Mesenchymal stem cell (in vitro differentiated cells and primary cell): ENCODE results near the gene KLHL1.

ENCODE experiments used
- DNase-seq: peaks from one replicate; pipeline ENCODE4 v3.0.0-alpha.2; 2013
- H2AFZ ChIP-seq: one replicate; pipeline ENCODE4 v1.6.1; 2013; ENCODE audit warnings: low read depth, mild to moderate bottlenecking, control low read depth, inconsistent platforms, low read length, moderate library complexity
- H2AK5ac ChIP-seq: 2 replicates; pipeline ENCODE4 v1.6.1; 2013; ENCODE audit warnings: low read length, moderate library complexity, mild to moderate bottlenecking, inconsistent platforms; ENCODE audit not compliant: severe bottlenecking
- H2BK120ac ChIP-seq: one replicate; pipeline ENCODE4 v1.6.1; 2013; ENCODE audit warnings: low read depth, mild to moderate bottlenecking, inconsistent platforms, low read length, moderate library complexity
- H2BK12ac ChIP-seq, 2 experiments: one replicate each; pipeline ENCODE4 v1.6.1; 2013; ENCODE audit warnings: inconsistent platforms in 2 of 2, low read length in 2 of 2, mild to moderate bottlenecking in 2 of 2, moderate library complexity in 2 of 2, control low read depth in 1 of 2
- H2BK15ac ChIP-seq: one replicate; pipeline ENCODE4 v1.6.1; 2013; ENCODE audit warnings: mild to moderate bottlenecking, low read depth, inconsistent platforms; ENCODE audit not compliant: poor library complexity, severe bottlenecking
- H2BK5ac ChIP-seq: 2 replicates; pipeline ENCODE4 v1.6.1; 2013; ENCODE audit warnings: low read depth, mild to moderate bottlenecking, low read length, control low read depth, inconsistent platforms; ENCODE audit not compliant: poor library complexity, severe bottlenecking
- H3K14ac ChIP-seq, 2 experiments: one replicate each; pipeline ENCODE4 v1.6.1; 2013; ENCODE audit warnings: inconsistent platforms in 2 of 2, low read length in 2 of 2, control low read depth in 1 of 2, mild to moderate bottlenecking in 1 of 2, moderate library complexity in 1 of 2
- H3K18ac ChIP-seq, 2 experiments: one replicate each; pipeline ENCODE4 v1.6.1; 2013; ENCODE audit warnings: inconsistent platforms in 2 of 2, low read length in 2 of 2, control low read depth in 1 of 2, low read depth in 1 of 2, mild to moderate bottlenecking in 1 of 2
- H3K23ac ChIP-seq, 2 experiments: one replicate each; pipeline ENCODE4 v1.6.1; 2013; ENCODE audit warnings: inconsistent platforms in 2 of 2, low read length in 2 of 2, mild to moderate bottlenecking in 2 of 2, moderate library complexity in 2 of 2, control low read depth in 1 of 2
- H3K27ac ChIP-seq: 2 replicates; pipeline ENCODE4 v1.5.1; 2013; ENCODE audit warnings: mild to moderate bottlenecking, moderate library complexity, low read length, control low read depth, inconsistent platforms; ENCODE audit not compliant: poor library complexity, severe bottlenecking
- H3K27me3 ChIP-seq, 2 experiments: 2 replicates each; pipeline versions ENCODE4 v1.6.1 to v1.7.0; 2013; ENCODE audit warnings: low read length in 2 of 2, mild to moderate bottlenecking in 2 of 2, moderate library complexity in 2 of 2, control low read depth in 1 of 2, inconsistent platforms in 1 of 2; ENCODE audit not compliant: control insufficient read depth in 1 of 2, insufficient read depth in 1 of 2
- H3K36me3 ChIP-seq, 2 experiments: 2 replicates each; pipeline versions ENCODE4 v1.6.1 to v1.7.0; 2013; ENCODE audit warnings: low read length in 2 of 2, control low read depth in 1 of 2, inconsistent platforms in 1 of 2, low read depth in 1 of 2, mild to moderate bottlenecking in 1 of 2; ENCODE audit not compliant: insufficient read depth in 2 of 2, control insufficient read depth in 1 of 2
- H3K4ac ChIP-seq, 2 experiments: one replicate each; pipeline ENCODE4 v1.6.1; 2013; ENCODE audit warnings: inconsistent platforms in 2 of 2, low read length in 2 of 2, mild to moderate bottlenecking in 2 of 2, moderate library complexity in 2 of 2, control low read depth in 1 of 2, low read depth in 1 of 2
- H3K4me1 ChIP-seq: 2 replicates; pipeline ENCODE4 v1.6.1; 2013; ENCODE audit warnings: low read depth, low read length, control low read depth; ENCODE audit not compliant: control insufficient read depth, insufficient read depth
- H3K4me2 ChIP-seq: 2 replicates; pipeline ENCODE4 v1.6.1; 2013; ENCODE audit warnings: low read length, mild to moderate bottlenecking, inconsistent platforms; ENCODE audit not compliant: poor library complexity, severe bottlenecking
- H3K4me3 ChIP-seq, 2 experiments: 2 replicates each; pipeline versions ENCODE4 v1.5.1 to v1.7.0; 2013; ENCODE audit warnings: low read length in 2 of 2, mild to moderate bottlenecking in 2 of 2, control low read depth in 1 of 2, low read depth in 1 of 2; ENCODE audit not compliant: insufficient read depth in 1 of 2
- H3K79me1 ChIP-seq: replicated peaks from 2 replicates; pipeline ENCODE4 v1.6.1; 2013; ENCODE audit warnings: mild to moderate bottlenecking, control low read depth, low read length, inconsistent platforms; ENCODE audit not compliant: poor library complexity, severe bottlenecking
- H3K9ac ChIP-seq: 2 replicates; pipeline ENCODE4 v1.7.0; 2013; ENCODE audit warnings: mild to moderate bottlenecking, low read length, moderate library complexity
- H3K9me3 ChIP-seq: 2 replicates; pipeline ENCODE4 v1.7.0; 2013; ENCODE audit warnings: mild to moderate bottlenecking, low read length; ENCODE audit not compliant: control insufficient read depth
- H4K8ac ChIP-seq: one replicate; pipeline ENCODE4 v1.6.1; 2013; ENCODE audit warnings: inconsistent platforms, mild to moderate bottlenecking, low read length, moderate library complexity
- H4K91ac ChIP-seq: one replicate; pipeline ENCODE4 v1.6.1; 2013; ENCODE audit warnings: mild to moderate bottlenecking, low read length, inconsistent platforms
- WGBS: methylation state at CpG from one replicate; pipeline ENCODE4 v1.1.7; 2013; ENCODE audit warnings: mixed read lengths; 5-methylcytosine and 5-hydroxymethylcytosine counted together

KLHL1 gene

GRCh38 chr13:69882451-69882850, 225.8 kb downstream of the KLHL1 start:
- Histone ChIP-seq H3K4me1 (no peaks in the 10 kb centered on the region), H3K79me1 (no peaks in the 10 kb centered on the region), H3K27me3 (no peaks in the 10 kb centered on the region), H3K4ac (no peak overlapping the region), H4K8ac (no peak overlapping the region), H2BK5ac (no peak overlapping the region), H3K18ac (no peak overlapping the region), H2BK15ac (no peak overlapping the region), H3K9ac (no peak overlapping the region), H4K91ac (no peak overlapping the region), H3K27ac (no peak overlapping the region), H3K14ac (no peak overlapping the region), H2AK5ac (no peak overlapping the region), H3K4me2 (no peak overlapping the region), H2AFZ (no peak overlapping the region), H3K4me3 (no peak overlapping the region), H2BK12ac (no peak overlapping the region), H3K36me3 (no peaks in the 10 kb centered on the region), H3K23ac (no peak overlapping the region), H3K9me3 (no peaks in the 10 kb centered on the region), H2BK120ac (no peak overlapping the region)
- 75% methylated on average over 1 of the region's 1 CpG for WGBS
- DNase-seq: no peak

GRCh38 chr13:69879936-69880335, 228.3 kb downstream of the KLHL1 start:
- WGBS: no CpG with 5 or more reads among the region's 1 CpG
- Histone ChIP-seq H2AFZ (no peak overlapping the region), H4K91ac (no peak overlapping the region), H3K9me3 (no peaks in the 10 kb centered on the region), H2BK12ac (no peak overlapping the region), H3K4me1 (no peaks in the 10 kb centered on the region), H3K4me3 (no peak overlapping the region), H3K14ac (no peak overlapping the region), H3K4me2 (no peak overlapping the region), H4K8ac (no peak overlapping the region), H3K4ac (no peak overlapping the region), H3K79me1 (no peaks in the 10 kb centered on the region), H3K18ac (no peak overlapping the region), H3K36me3 (no peaks in the 10 kb centered on the region), H2AK5ac (no peak overlapping the region), H2BK15ac (no peak overlapping the region), H3K9ac (no peak overlapping the region), H2BK120ac (no peak overlapping the region), H3K27me3 (no peaks in the 10 kb centered on the region), H3K23ac (no peak overlapping the region), H3K27ac (no peak overlapping the region), H2BK5ac (no peak overlapping the region)
- DNase-seq: no peak

- H2AK5ac ChIP-seq: no peak overlapping the region
- H3K4me1 ChIP-seq: no peaks in the 10 kb centered on the region
- no peak overlapping the region for H3K23ac ChIP-seq
- H3K36me3 ChIP-seq: no peaks in the 10 kb centered on the region
- H4K8ac ChIP-seq: no peak overlapping the region
- H3K18ac ChIP-seq: no peak overlapping the region
- no peak overlapping the region for H3K27ac ChIP-seq
- no peak overlapping the region for H2BK12ac ChIP-seq
- H3K4me2 ChIP-seq: no peak overlapping the region
- no peak overlapping the region for H3K9ac ChIP-seq
- H3K14ac ChIP-seq: no peak overlapping the region
- H3K27me3 ChIP-seq: no peaks in the 10 kb centered on the region
- no peak overlapping the region for H2BK5ac ChIP-seq
- H3K4me3 ChIP-seq: no peak overlapping the region
- no peaks in the 10 kb centered on the region for H3K79me1 ChIP-seq
- H2BK120ac ChIP-seq: no peak overlapping the region
- H4K91ac ChIP-seq: no peak overlapping the region
- H3K9me3 ChIP-seq: no peaks in the 10 kb centered on the region
- WGBS: 94% methylated on average over 2 of the region's 4 CpGs
- no peak for DNase-seq
- no peak overlapping the region for H2BK15ac ChIP-seq
- H2AFZ ChIP-seq: no peak overlapping the region
- no peak overlapping the region for H3K4ac ChIP-seq
Measured at GRCh38 chr13:69872321-69873047, 235.8 kb downstream of the KLHL1 start.

- Histone ChIP-seq H2AK5ac (no peak overlapping the region), H3K9ac (no peak overlapping the region), H3K27me3 (no peaks in the 10 kb centered on the region), H2BK120ac (no peak overlapping the region), H3K18ac (no peak overlapping the region), H3K79me1 (no peaks in the 10 kb centered on the region), H3K14ac (no peak overlapping the region), H3K4ac (no peak overlapping the region), H3K4me2 (no peak overlapping the region), H3K23ac (no peak overlapping the region), H2AFZ (no peak overlapping the region), H2BK5ac (no peak overlapping the region), H4K91ac (no peak overlapping the region), H2BK12ac (no peak overlapping the region), H3K27ac (no peak overlapping the region), H3K4me1 (no peaks in the 10 kb centered on the region), H3K4me3 (no peak overlapping the region), H2BK15ac (no peak overlapping the region), H3K36me3 (no peaks in the 10 kb centered on the region), H3K9me3 (no peaks in the 10 kb centered on the region), H4K8ac (no peak overlapping the region)
- no peak for DNase-seq
- 98% methylated on average over 2 of the region's 4 CpGs for WGBS
Measured at GRCh38 chr13:69866555-69866954, 241.7 kb downstream of the KLHL1 start.
